Glutamatergic neuron (in vitro differentiated cells): ENCODE data around the gene CFAP97D1. TPM values are rescaled to one million over a fixed set of nuclear protein-coding genes. Genes with fewer than 3 reads are reported as not detected.

Experiments used
- DNase-seq: peaks from one replicate; pipeline ENCODE4 v3.0.0; 2022
- H3K27ac Mint-ChIP-seq: one replicate; pipeline ENCODE4 v1.8.0; 2020; ENCODE audit warnings: mild to moderate bottlenecking, mixed read lengths, inconsistent platforms; ENCODE audit not compliant: unreplicated experiment
- H3K27me3 Mint-ChIP-seq: one replicate; pipeline ENCODE4 v1.8.0; 2020; ENCODE audit warnings: mild to moderate bottlenecking, moderate library complexity, mixed read lengths, inconsistent platforms; ENCODE audit not compliant: unreplicated experiment
- H3K36me3 Mint-ChIP-seq: one replicate; pipeline ENCODE4 v1.8.0; 2020; ENCODE audit warnings: mild to moderate bottlenecking, mixed read lengths, inconsistent platforms; ENCODE audit not compliant: unreplicated experiment
- H3K4me1 Mint-ChIP-seq: one replicate; pipeline ENCODE4 v1.8.0; 2020; ENCODE audit warnings: mild to moderate bottlenecking, low read depth, mixed read lengths, inconsistent platforms; ENCODE audit not compliant: unreplicated experiment
- H3K4me3 Mint-ChIP-seq: one replicate; pipeline ENCODE4 v1.8.0; 2020; ENCODE audit warnings: mild to moderate bottlenecking, mixed read lengths, inconsistent platforms; ENCODE audit not compliant: unreplicated experiment
- H3K9me3 Mint-ChIP-seq: one replicate; pipeline ENCODE4 v1.8.0; 2020; ENCODE audit warnings: mild to moderate bottlenecking, moderate library complexity, mixed read lengths, inconsistent platforms; ENCODE audit not compliant: unreplicated experiment
- CTCF ChIP-seq: fragments of 200-600 bp; sonication (generic); IDR thresholded peaks from one replicate; pipeline ENCODE4 v1.5.0; 2021; ENCODE audit not compliant: partially characterized antibody, unreplicated experiment
- total RNA-seq: library from RNA; stranded (reverse); fragmentation: NEBNext Ultra II Directional; extraction: Animal tissue kit (Norgen Biotek cat#: 25700); gene quantifications from one replicate; pipeline ENCODE4 v1.2.1, GENCODE V29; 2021; ENCODE audit not compliant: unreplicated experiment

CFAP97D1 gene
- total RNA-seq, 1 donor from 2014 or later: not detected

DNA sequence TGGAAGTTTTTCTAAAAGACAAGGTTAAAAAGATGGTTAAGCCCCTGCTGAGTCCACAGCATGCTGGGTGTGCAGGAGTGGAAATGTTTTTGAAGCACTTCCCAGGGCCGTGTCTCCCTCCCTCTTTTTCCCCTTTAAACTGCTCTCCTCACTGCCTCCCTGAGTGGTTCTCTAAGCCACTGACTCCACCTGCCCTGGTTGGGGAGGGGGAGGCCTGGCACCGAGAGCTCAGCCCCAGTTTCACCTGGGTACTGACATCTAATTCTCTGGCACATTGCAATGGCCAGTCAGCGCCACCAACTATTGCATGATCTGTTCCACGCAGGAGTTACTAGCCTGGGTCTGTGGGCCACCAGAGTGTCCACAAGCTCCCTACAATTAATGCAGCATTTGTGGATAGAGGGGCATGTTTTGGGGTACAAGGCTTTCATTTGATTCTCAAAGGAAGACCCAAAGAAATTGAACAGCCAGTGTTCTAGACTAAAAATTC lies 30.0 kb downstream of the CFAP97D1 start:
- no peak overlapping the region for H3K4me3 Mint-ChIP-seq
- peaks cover 2% of the 10 kb centered on the region for H3K27me3 Mint-ChIP-seq
- peaks cover 1% of the 10 kb centered on the region for H3K36me3 Mint-ChIP-seq
- H3K4me1 Mint-ChIP-seq: no peaks in the 10 kb centered on the region
- no peak for DNase-seq
- H3K9me3 Mint-ChIP-seq: peaks cover 4% of the 10 kb centered on the region
- H3K27ac Mint-ChIP-seq: no peak overlapping the region
- TF ChIP-seq CTCF: no peak

DNA sequence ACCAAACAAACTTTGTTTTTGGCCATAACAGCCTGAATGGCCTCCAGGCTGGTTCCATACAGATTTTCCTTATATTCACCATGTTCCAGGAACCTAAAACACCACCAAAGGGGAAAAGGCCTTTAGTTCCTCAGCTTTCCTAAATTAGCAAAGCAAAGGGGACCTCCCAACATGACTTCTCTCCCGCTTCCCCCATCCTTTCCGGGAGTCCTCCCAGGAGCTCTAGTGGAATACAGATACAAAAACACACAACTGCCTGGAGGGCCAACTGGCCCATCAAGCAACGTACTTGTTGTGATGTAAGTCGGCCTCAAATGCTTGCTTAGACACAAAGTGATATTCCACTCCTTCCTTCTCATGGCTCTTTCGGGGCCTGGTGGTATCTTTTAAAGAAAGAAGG lies 30.6 kb downstream of the CFAP97D1 start:
- Mint-ChIP-seq H3K9me3 (peaks cover 3% of the 10 kb centered on the region), H3K4me1 (no peaks in the 10 kb centered on the region), H3K4me3 (no peak overlapping the region), H3K27ac (no peak overlapping the region), H3K27me3 (peaks cover 2% of the 10 kb centered on the region), H3K36me3 (no peaks in the 10 kb centered on the region)
- no peak for DNase-seq
- TF ChIP-seq CTCF: no peak

- no peak overlapping the region for H3K27ac Mint-ChIP-seq
- no peak for DNase-seq
- no peaks in the 10 kb centered on the region for H3K36me3 Mint-ChIP-seq
- peaks cover 2% of the 10 kb centered on the region for H3K27me3 Mint-ChIP-seq
- H3K4me1 Mint-ChIP-seq: peaks cover 8% of the 10 kb centered on the region
- no peak overlapping the region for H3K4me3 Mint-ChIP-seq
- no peak for TF ChIP-seq CTCF
- H3K9me3 Mint-ChIP-seq: peaks cover 3% of the 10 kb centered on the region
Observed at GRCh38 chr17:43812396-43813265, 32.4 kb downstream of the CFAP97D1 start.

- H3K27me3 Mint-ChIP-seq: peaks cover 2% of the 10 kb centered on the region
- no peak for TF ChIP-seq CTCF
- H3K9me3 Mint-ChIP-seq: peaks cover 3% of the 10 kb centered on the region
- no peak overlapping the region for H3K4me3 Mint-ChIP-seq
- H3K4me1 Mint-ChIP-seq: peaks cover 8% of the 10 kb centered on the region
- DNase-seq: no peak
- no peaks in the 10 kb centered on the region for H3K36me3 Mint-ChIP-seq
- no peak overlapping the region for H3K27ac Mint-ChIP-seq
Observed at GRCh38 chr17:43813386-43813785, 33.2 kb downstream of the CFAP97D1 start.

DNA sequence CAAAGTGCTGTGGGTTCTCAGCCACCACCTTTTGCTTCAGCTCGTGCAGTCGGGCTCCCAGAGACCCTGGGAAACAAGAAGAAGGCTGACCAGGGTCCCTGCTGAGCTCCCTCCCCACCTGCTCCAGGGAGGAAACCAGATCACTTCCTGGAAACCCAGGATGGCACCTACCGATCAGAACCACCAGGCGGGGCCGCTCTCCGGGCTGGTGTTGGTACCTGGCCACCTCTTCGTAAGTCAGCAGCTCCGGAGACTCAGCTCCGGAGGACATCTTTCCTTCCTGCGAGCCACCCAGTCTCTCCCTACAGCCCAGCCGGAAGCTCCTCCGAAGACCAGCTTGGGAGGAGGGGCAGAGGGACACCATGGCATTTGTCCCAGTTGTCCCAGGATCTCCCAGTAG lies 33.8 kb downstream of the CFAP97D1 start:
- H3K9me3 Mint-ChIP-seq: peaks cover 3% of the 10 kb centered on the region
- H3K4me1 Mint-ChIP-seq: peaks cover 8% of the 10 kb centered on the region
- no peak overlapping the region for H3K27ac Mint-ChIP-seq
- DNase-seq: no peak
- no peak overlapping the region for H3K4me3 Mint-ChIP-seq
- peaks cover 2% of the 10 kb centered on the region for H3K27me3 Mint-ChIP-seq
- H3K36me3 Mint-ChIP-seq: no peaks in the 10 kb centered on the region
- TF ChIP-seq CTCF: no peak
